Muscle of back (tissue), 11 donors: ENCODE measurements around the gene CABCOCO1. TPM values are rescaled to one million over a fixed set of nuclear protein-coding genes. Genes with fewer than 3 reads are reported as not detected.

Experiments
- DNase-seq, 3 donors: peaks; one replicate each; pipeline versions ENCODE4 v3.0.0 to v3.0.0-alpha.2; 2013
- polyA plus RNA-seq, 10 donors: library from polyadenylated mRNA; unstranded; fragments of 120-200 nt; gene quantifications; one replicate each; pipeline ENCODE4 v1.2.1, GENCODE V29; 2013; ENCODE audit not compliant: insufficient read length in 10 of 10

The CABCOCO1 gene
- polyA plus RNA-seq, 10 donors: 0.20 to 1.5 (median 0.50) TPM; not detected in 2

GRCh38 chr10:61754587-61755550 is 92.1 kb downstream of the CABCOCO1 start:
- DNase-seq: no peak

- no peak for DNase-seq
These were observed 94.3 kb downstream of the CABCOCO1 start for GRCh38 chr10:61757001-61757400.

- no peak for DNase-seq
These were observed 95.0 kb downstream of the CABCOCO1 start for GRCh38 chr10:61757525-61758397.

- no peak for DNase-seq
These were observed 95.7 kb downstream of the CABCOCO1 start for GRCh38 chr10:61758433-61758832.

- no peak for DNase-seq
These were observed 97.0 kb downstream of the CABCOCO1 start for GRCh38 chr10:61759751-61760150.

GRCh38 chr10:61760943-61761824 is 98.5 kb downstream of the CABCOCO1 start:
- DNase-seq: peak in 1 of 3 donors; percentile 52

GRCh38 chr10:61761825-61762217 is 99.1 kb downstream of the CABCOCO1 start:
- DNase-seq: no peak

- DNase-seq: no peak
These were observed 101.0 kb downstream of the CABCOCO1 start for GRCh38 chr10:61763778-61764177.

- DNase-seq: no peak
These were observed 101.8 kb downstream of the CABCOCO1 start for GRCh38 chr10:61764486-61764885.

GRCh38 chr10:61765176-61766087 is 102.7 kb downstream of the CABCOCO1 start:
- DNase-seq: no peak

- DNase-seq: no peak
These were observed 104.2 kb downstream of the CABCOCO1 start for GRCh38 chr10:61766927-61767326.

GRCh38 chr10:61774031-61774430 is 111.3 kb downstream of the CABCOCO1 start:
- no peak for DNase-seq

GRCh38 chr10:61775111-61775510 is 112.4 kb downstream of the CABCOCO1 start:
- DNase-seq: no peak

GRCh38 chr10:61776615-61777266 is 114.0 kb downstream of the CABCOCO1 start:
- DNase-seq: no peak

- DNase-seq: no peak
These were observed 115.4 kb downstream of the CABCOCO1 start for GRCh38 chr10:61778137-61778536.

GRCh38 chr10:61779276-61779675 is 116.5 kb downstream of the CABCOCO1 start:
- DNase-seq: no peak

GRCh38 chr10:61779950-61780659 is 117.4 kb downstream of the CABCOCO1 start:
- peak; percentile 62 to 84 (median 81) for DNase-seq

GRCh38 chr10:61780732-61781131 is 118.0 kb downstream of the CABCOCO1 start:
- DNase-seq: no peak

GRCh38 chr10:61781969-61782403 is 119.3 kb downstream of the CABCOCO1 start:
- no peak for DNase-seq
